SH-SY5Y (cell line): ENCODE results near the gene SMYD3.

Source experiments
- GATA2 ChIP-seq: IDR thresholded peaks from 2 replicates; pipeline ENCODE4 v1.6.1; 2011; ENCODE audit warnings: mild to moderate bottlenecking, low read depth, low read length
- GATA3 ChIP-seq: IDR thresholded peaks from 2 replicates; pipeline ENCODE4 v1.6.1; 2011; ENCODE audit warnings: low read depth, mild to moderate bottlenecking, low read length, moderate library complexity

GRCh38 chr1:246078126-246078887 lies 428.8 kb downstream of the SMYD3 start:
- TF ChIP-seq GATA2 (no peak), GATA3 (no peak)
